SKM-1 (cell line): Measurements from ENCODE around the gene SMYD3.

Experiments
- DNase-seq: peaks from one replicate; lab custom pipeline; 2025; ENCODE audit not compliant: unreplicated experiment; lab: John Stamatoyannopoulos, UW

SMYD3 gene

GRCh38 chr1:246418565-246419312 is 88.3 kb downstream of the SMYD3 start:
- DNase-seq, result no peak

GRCh38 chr1:246417813-246418564 is 89.1 kb downstream of the SMYD3 start:
- no peak for DNase-seq

- no peak for DNase-seq
Measured at GRCh38 chr1:246417152-246417812, 89.8 kb downstream of the SMYD3 start.

- DNase-seq, result no peak
Measured at GRCh38 chr1:246416261-246416660, 90.8 kb downstream of the SMYD3 start.

GRCh38 chr1:246415028-246415427 is 92.1 kb downstream of the SMYD3 start:
- no peak for DNase-seq

- no peak for DNase-seq
Measured at GRCh38 chr1:246413430-246413829, 93.6 kb downstream of the SMYD3 start.

- DNase-seq, result no peak
Measured at GRCh38 chr1:246404078-246404477, 103.0 kb downstream of the SMYD3 start.

- no peak for DNase-seq
Measured at GRCh38 chr1:246398126-246398813, 108.8 kb downstream of the SMYD3 start.

GRCh38 chr1:246397046-246397445 is 110.0 kb downstream of the SMYD3 start:
- DNase-seq, result no peak

- no peak for DNase-seq
Measured at GRCh38 chr1:246396322-246396721, 110.8 kb downstream of the SMYD3 start.

- no peak for DNase-seq
Measured at GRCh38 chr1:246394121-246394520, 113.0 kb downstream of the SMYD3 start.

GRCh38 chr1:246390855-246391254 is 116.2 kb downstream of the SMYD3 start:
- DNase-seq, result no peak

GRCh38 chr1:246384616-246385015 is 122.5 kb downstream of the SMYD3 start:
- no peak for DNase-seq

GRCh38 chr1:246383791-246384190 is 123.3 kb downstream of the SMYD3 start:
- DNase-seq, result no peak

GRCh38 chr1:246383239-246383589 is 123.9 kb downstream of the SMYD3 start:
- DNase-seq, result no peak

- no peak for DNase-seq
Measured at GRCh38 chr1:246382589-246383238, 124.4 kb downstream of the SMYD3 start.

GRCh38 chr1:246381452-246381851 is 125.6 kb downstream of the SMYD3 start:
- no peak for DNase-seq

GRCh38 chr1:246377625-246378153 is 129.4 kb downstream of the SMYD3 start:
- DNase-seq, result no peak

GRCh38 chr1:246373828-246374569 is 133.1 kb downstream of the SMYD3 start:
- no peak for DNase-seq

- DNase-seq, result no peak
Measured at GRCh38 chr1:246372559-246372958, 134.5 kb downstream of the SMYD3 start.
